ENCODE measurements around the gene CILP2. TPM values are rescaled to one million over a fixed set of nuclear protein-coding genes. Genes with fewer than 3 reads are reported as not detected.

CILP2 gene
- total and polyA plus RNA-seq, 12 donors: 0.07 to 0.61 (median 0.21) TPM; not detected in 2

GRCh38 chr19:19502808-19503602, 35.1 kb upstream of the CILP2 start:
- 88% methylated on average over 18 of the region's 18 CpGs for WGBS, 2 donors
- no peak for TF ChIP-seq CTCF (IDR thresholded peaks at IDR 0.05)
- H3K36me3 ChIP-seq: peaks cover 0 to 100% (median 68%) of the 10 kb centered on the region in 9 donors
- no peaks in the 10 kb centered on the region for H3K27me3 ChIP-seq
- intact Hi-C loops (cut with DNase I): no loop called here
- DNase-seq: no peak
- H3K27ac ChIP-seq: no peak overlapping the region
- H3K4me3 ChIP-seq: no peak overlapping the region
- no peak for ATAC-seq
- H3K9me3 ChIP-seq: no peaks in the 10 kb centered on the region
- H3K4me1 ChIP-seq: no peaks in the 10 kb centered on the region

GRCh38 chr19:19504754-19505668, 33.1 kb upstream of the CILP2 start:
- no peak for TF ChIP-seq CTCF (IDR thresholded peaks at IDR 0.05)
- H3K27ac ChIP-seq: no peak overlapping the region
- intact Hi-C loops (cut with DNase I): no loop called here
- no peak overlapping the region for H3K4me3 ChIP-seq
- ATAC-seq: peak in 2 of 8 donors; percentile 8 to 10
- no peaks in the 10 kb centered on the region for H3K27me3 ChIP-seq
- H3K9me3 ChIP-seq: no peaks in the 10 kb centered on the region
- 89 to 93% methylated on average over 23 of the region's 23 CpGs for WGBS, 2 donors
- H3K36me3 ChIP-seq: peaks cover 0 to 84% (median 52%) of the 10 kb centered on the region in 9 donors
- no peaks in the 10 kb centered on the region for H3K4me1 ChIP-seq
- no peak for DNase-seq

GRCh38 chr19:19505669-19506326, 32.3 kb upstream of the CILP2 start:
- TF ChIP-seq CTCF (IDR thresholded peaks at IDR 0.05): no peak
- Histone ChIP-seq H3K27ac (no peak overlapping the region), H3K9me3 (no peaks in the 10 kb centered on the region), H3K36me3 (peaks cover 0 to 77% (median 50%) of the 10 kb centered on the region in 9 donors), H3K4me1 (no peaks in the 10 kb centered on the region), H3K27me3 (no peaks in the 10 kb centered on the region), H3K4me3 (no peak overlapping the region)
- DNase-seq (no peak), ATAC-seq (no peak)
- intact Hi-C loops (cut with DNase I): no loop called here
- 90% methylated on average over 27 of the region's 27 CpGs for WGBS, 2 donors

GRCh38 chr19:19506592-19506991, 31.5 kb upstream of the CILP2 start:
- intact Hi-C loops (cut with DNase I): no loop called here
- WGBS, 2 donors: 88 to 93% methylated on average over 12 of the region's 12 CpGs
- DNase-seq: no peak
- TF ChIP-seq CTCF (IDR thresholded peaks at IDR 0.05): no peak
- no peaks in the 10 kb centered on the region for H3K27me3 ChIP-seq
- H3K9me3 ChIP-seq: no peaks in the 10 kb centered on the region
- no peaks in the 10 kb centered on the region for H3K4me1 ChIP-seq
- no peak overlapping the region for H3K27ac ChIP-seq
- ATAC-seq: no peak
- H3K4me3 ChIP-seq: no peak overlapping the region
- H3K36me3 ChIP-seq: peaks cover 0 to 69% (median 44%) of the 10 kb centered on the region in 9 donors
